Measurements from ENCODE around the gene IL17RB.
A peak's percentile ranks its signal among the peaks of the same experiment; 100 is the strongest.

The IL17RB gene

DNA sequence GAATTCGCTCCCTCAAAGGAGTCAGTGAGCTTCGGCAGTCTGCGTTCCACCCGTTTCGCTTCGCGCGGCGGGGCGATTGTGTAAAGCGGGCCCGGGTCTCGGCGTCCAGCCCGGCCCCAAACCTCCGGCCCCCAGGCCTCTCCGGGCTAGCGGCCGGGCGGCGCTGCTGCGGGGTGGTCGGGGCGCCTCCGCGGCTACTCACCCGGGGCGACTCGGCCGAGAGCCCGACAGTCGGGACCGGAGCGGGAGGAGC lies 561 bp upstream of the IL17RB start:
- H3K4me3 ChIP-seq (ENCODE audit: low read depth, low read length): peak overlapping the region; percentile 64
- TF ChIP-seq, protein P1, sequence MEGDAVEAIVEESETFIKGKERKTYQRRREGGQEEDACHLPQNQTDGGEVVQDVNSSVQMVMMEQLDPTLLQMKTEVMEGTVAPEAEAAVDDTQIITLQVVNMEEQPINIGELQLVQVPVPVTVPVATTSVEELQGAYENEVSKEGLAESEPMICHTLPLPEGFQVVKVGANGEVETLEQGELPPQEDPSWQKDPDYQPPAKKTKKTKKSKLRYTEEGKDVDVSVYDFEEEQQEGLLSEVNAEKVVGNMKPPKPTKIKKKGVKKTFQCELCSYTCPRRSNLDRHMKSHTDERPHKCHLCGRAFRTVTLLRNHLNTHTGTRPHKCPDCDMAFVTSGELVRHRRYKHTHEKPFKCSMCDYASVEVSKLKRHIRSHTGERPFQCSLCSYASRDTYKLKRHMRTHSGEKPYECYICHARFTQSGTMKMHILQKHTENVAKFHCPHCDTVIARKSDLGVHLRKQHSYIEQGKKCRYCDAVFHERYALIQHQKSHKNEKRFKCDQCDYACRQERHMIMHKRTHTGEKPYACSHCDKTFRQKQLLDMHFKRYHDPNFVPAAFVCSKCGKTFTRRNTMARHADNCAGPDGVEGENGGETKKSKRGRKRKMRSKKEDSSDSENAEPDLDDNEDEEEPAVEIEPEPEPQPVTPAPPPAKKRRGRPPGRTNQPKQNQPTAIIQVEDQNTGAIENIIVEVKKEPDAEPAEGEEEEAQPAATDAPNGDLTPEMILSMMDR (IDR thresholded peaks at IDR 0.05; ENCODE audit: control insufficient read depth, extremely low read depth, insufficient read depth): no peak
- no peak for DNase-seq (ENCODE audit: low read depth)

DNA sequence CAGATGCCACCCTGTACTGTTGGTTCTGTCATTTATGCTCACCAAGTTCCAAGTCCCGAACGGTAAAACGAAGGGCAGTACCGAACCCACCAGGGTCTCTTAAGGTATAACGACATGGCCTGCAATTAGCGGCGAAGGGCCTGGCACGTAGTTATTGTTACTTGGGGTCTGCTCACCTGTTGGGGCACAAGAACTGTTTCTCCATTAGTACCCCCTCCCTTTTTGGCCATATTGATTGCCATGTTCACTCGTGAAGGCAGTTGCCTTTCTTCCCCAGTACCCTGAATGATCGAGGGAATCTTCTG lies 435 bp downstream of the IL17RB start:
- TF ChIP-seq, protein P1 (IDR thresholded peaks at IDR 0.05; ENCODE audit: control insufficient read depth, extremely low read depth, insufficient read depth): no peak
- H3K4me3 ChIP-seq (ENCODE audit: low read depth, low read length): peak overlapping the region; percentile 64
- DNase-seq (ENCODE audit: low read depth): no peak

DNA sequence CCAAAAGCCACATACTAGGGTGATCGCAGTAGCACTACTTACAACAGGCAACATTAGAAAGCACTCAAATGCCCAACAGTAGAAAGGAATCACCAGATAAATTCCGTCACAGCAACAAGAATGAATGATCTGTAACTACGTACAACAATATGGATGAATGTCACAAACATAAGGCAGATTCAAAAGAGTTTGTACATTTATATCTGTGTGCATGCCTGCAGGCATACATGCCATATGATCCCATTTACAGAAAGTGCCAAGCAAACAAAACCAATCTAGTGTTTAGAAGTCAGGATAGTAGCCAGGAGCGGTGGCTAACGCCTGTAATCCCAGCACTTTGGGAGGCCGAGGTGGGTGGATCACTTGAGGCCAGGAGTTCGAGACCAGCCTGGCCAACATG lies 3.5 kb downstream of the IL17RB start:
- TF ChIP-seq, protein P1 (IDR thresholded peaks at IDR 0.05; ENCODE audit: control insufficient read depth, extremely low read depth, insufficient read depth): no peak
- no peak overlapping the region for H3K4me3 ChIP-seq (ENCODE audit: low read depth, low read length)
- DNase-seq (ENCODE audit: low read depth): no peak

DNA sequence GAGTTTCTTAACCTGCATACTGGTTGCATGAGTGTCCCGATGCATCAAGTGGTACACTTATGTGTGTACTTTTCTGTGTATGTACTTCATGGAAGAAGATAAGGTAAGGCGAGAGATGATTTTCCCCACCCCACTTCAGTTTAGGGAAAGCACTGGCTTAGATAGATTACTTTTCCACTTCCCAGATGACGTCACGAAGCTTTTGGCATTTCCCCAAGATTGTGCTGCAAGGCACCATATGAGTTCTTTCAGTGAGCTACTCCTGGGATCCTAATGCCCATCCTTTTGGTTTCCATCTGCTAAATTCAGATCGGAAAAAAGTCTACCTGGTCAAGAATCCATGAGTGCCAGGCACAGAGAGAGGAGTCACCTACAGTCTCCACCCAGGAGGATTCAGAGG lies 4.5 kb downstream of the IL17RB start:
- TF ChIP-seq, protein P1 (IDR thresholded peaks at IDR 0.05; ENCODE audit: control insufficient read depth, extremely low read depth, insufficient read depth): no peak
- no peak for DNase-seq (ENCODE audit: low read depth)
- no peak overlapping the region for H3K4me3 ChIP-seq (ENCODE audit: low read depth, low read length)

DNA sequence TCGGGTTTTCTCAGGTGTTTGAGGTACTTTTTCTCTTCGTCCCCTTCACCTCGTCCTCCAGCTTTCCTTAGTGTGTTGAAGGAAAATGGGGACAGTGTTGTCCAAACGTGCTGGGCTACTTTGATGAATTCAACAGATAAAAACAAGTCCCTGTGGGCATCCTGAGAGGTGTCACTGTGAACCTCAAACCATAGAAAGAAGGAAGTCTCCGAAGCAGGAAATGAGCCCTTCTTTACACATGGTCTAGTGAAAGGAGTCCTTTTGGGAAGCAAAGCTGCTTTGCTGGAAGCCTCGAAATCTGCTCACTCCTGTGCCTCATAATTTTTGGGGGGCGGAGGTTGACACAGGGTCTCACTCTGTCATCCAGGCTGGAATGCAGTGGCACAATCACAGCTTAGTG lies 10.6 kb downstream of the IL17RB start:
- H3K4me3 ChIP-seq (ENCODE audit: low read depth, low read length): no peak overlapping the region
- DNase-seq (ENCODE audit: low read depth): no peak
- TF ChIP-seq, protein P1 (IDR thresholded peaks at IDR 0.05; ENCODE audit: control insufficient read depth, extremely low read depth, insufficient read depth): no peak

DNA sequence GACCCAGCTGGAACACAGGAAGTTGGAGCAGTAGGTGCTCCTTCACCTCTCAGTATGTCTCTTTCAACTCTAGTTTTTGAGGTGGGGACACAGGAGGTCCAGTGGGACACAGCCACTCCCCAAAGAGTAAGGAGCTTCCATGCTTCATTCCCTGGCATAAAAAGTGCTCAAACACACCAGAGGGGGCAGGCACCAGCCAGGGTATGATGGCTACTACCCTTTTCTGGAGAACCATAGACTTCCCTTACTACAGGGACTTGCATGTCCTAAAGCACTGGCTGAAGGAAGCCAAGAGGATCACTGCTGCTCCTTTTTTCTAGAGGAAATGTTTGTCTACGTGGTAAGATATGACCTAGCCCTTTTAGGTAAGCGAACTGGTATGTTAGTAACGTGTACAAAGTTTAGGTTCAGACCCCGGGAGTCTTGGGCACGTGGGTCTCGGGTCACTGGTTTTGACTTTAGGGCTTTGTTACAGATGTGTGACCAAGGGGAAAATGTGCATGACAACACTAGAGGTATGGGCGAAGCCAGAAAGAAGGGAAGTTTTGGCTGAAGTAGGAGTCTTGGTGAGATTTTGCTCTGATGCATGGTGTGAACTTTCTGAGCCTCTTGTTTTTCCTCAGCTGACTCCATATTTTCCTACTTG lies 11.9 kb downstream of the IL17RB start:
- DNase-seq (ENCODE audit: low read depth): no peak
- no peak overlapping the region for H3K4me3 ChIP-seq (ENCODE audit: low read depth, low read length)
- TF ChIP-seq, protein P1 (IDR thresholded peaks at IDR 0.05; ENCODE audit: control insufficient read depth, extremely low read depth, insufficient read depth): no peak

DNA sequence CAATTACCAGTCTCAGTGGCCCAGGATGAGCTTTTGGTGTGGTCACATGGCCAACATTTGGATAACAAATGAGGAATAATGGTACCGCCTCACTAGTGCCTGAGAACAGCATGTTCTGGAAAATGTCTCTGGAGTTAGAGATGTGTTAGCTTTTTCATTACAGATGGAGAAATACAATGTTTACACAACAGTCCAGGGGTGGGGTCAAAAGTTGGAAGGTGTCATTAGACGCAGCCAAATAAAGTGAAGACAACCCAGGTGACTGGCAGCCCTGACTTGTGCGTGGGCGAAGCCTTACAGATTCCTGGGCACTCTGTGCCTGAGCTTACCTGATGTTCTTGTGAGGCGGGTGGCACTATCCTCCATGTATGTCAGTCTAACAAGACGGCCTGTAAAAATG lies 12.8 kb downstream of the IL17RB start:
- H3K4me3 ChIP-seq (ENCODE audit: low read depth, low read length): no peak overlapping the region
- DNase-seq (ENCODE audit: low read depth): no peak
- TF ChIP-seq, protein P1 (IDR thresholded peaks at IDR 0.05; ENCODE audit: control insufficient read depth, extremely low read depth, insufficient read depth): no peak
